Nucleus accumbens (tissue), 56 donors: ENCODE results near the gene LAMA1.

Experiments used
- DNase-seq, 56 donors: peaks; one replicate each; lab custom pipeline; 2025; lab: John Stamatoyannopoulos, UW

The LAMA1 gene

DNA sequence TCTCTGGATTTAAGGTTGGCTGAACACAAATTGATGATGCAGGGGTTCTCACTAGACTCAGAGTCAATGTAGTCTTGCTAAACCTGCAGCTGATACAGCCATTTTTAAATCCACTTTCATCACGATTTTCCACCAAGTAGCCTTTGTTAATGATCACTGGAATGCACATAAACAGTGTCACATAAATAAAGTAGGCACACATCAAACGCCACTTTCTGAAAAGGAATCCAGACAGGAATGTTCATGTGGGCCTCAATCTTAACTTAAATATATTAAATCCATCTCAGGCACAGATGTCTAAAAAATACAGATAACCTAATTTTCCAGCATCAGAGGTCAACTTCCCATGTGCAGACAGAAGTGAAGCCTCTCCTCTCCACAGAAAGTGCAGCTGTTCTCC, 58.3 kb downstream of the LAMA1 start:
- DNase-seq = no peak

DNA sequence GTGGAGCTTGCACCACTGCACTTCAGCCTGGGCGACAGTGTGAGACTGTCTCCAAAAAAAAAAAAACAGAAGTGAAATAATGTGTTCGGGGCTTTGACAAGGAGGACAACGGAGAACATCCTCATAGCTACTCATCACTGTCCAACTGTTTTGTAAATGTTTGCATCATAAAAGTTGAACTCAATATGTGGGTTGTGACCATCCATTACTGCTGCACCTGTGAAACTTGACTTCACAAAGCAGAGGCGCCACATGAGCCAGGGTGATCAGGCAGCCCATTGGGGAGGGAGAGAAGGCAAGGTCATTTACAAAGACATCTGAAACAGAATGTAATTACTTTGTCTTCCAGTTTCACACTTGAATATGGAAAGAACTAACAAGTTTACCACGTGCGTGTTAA, 61.6 kb downstream of the LAMA1 start:
- DNase-seq = no peak

DNA sequence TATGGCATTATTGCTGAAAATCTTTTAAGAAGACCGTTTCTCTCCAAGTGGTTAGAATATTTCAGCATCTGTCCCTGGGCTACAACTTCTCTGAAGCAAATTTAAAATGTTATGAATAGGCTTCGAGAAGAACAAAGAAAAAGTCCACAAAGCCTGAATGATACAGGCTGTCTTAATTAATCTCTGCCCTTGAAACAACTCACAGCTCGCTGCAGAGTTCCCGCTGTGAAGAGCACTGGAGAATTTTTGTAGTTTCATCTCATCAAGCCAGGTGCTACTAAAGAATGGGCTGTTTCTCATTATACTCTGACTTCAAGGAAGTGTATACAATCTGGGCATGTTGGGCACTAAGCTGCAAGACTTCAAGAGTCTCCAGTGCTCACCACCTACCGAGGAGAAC, 67.6 kb downstream of the LAMA1 start:
- DNase-seq = no peak

DNA sequence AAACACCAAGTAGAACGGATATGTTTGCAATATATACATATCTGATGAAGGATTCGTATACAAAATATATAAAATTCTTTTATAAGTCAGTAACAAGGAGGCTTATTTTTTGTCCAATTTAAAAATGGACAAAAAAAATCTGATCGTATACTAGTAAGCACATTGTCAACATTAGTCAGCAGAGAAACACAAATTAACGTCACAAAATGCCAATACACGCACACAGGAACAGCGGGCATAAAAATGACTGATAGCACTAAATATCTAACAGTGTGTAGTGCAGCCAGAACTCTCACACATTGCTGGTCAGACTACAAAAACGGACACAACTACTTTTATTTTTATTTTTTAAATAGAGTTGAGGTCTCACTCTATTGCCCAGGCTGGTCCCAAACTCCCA, 69.5 kb downstream of the LAMA1 start:
- no peak for DNase-seq

DNA sequence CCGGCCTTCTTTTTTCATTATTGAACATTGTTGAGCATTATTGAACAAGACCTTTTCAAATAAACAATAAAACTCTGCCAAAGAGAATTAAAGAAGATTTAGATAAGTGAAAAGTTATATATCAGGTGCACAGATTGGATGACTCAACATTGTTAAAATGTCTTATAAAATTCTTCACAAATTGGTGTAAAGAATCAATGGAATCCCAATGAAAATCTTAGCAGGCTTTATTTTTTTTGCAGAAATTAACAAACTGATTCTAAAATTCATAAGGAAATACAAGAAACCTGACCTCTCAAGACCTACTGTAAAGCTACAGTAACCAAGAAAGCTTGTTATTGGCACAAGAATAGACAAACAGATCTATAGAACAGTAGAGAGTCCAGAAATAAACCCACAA, 70.3 kb downstream of the LAMA1 start:
- no peak for DNase-seq

DNA sequence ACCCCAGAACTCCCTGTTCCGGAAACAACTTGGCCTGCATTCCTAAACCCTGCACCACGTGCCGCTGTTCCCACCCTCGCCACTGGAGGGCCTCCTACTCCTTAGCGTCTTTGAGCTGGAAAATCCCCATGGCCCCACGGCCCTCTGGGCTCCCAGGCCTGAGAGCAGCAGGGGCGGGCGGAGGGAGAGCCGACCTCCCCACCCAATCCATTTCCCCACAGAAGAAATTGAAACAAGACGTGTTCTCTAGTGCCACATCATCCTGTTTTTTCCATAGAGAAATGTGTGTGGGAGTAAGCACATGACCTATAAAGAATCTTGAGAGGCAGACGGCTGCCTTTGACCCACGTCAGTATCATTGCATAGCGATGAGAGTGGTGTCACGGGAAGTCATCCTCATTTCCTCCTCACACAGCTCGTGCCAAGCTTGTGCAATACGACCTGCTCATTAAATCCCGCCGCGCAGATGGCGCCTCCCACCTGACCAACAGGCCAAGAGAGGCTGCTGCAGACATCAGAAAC, 79.2 kb downstream of the LAMA1 start:
- peak in 20 of 56 donors; percentile 1 to 59 (median 9) for DNase-seq

DNA sequence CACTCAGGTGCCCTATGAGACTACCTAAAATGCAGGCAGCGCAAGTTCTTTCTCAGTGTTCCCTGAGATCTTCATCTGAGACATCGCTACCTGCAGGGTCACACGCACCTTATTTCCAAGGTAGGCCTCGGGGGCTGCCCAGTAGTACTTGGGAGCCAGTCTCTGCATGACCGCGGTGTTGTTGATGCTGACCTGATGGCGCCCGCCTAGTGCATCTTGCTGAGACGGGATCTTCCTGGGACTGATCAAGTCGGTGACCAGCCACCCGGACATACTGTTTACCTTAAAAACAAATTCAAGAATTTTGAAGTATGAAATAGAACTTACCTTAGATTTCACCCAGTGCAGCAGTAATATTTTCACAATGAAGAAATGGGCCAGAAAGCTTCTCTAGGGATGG, 80.1 kb downstream of the LAMA1 start:
- no peak for DNase-seq

DNA sequence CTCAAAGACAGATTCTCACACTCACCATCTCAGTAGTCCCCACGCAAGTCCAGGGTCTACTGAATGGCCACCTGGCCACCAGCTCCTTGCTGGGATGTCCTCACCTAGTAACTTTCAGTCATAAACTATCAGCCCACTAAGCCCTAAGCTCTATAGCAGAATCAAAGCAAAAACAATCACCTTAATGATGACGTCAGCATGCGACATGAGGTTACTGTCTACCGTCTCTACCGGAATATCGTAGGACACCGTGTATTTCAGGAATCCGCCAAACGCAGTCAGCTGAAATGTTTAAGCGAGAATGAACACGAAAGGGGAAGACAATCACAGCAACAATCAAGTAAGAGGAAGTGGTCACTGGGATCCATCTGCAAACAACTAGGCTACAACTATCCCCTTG, 81.8 kb downstream of the LAMA1 start:
- DNase-seq = no peak

DNA sequence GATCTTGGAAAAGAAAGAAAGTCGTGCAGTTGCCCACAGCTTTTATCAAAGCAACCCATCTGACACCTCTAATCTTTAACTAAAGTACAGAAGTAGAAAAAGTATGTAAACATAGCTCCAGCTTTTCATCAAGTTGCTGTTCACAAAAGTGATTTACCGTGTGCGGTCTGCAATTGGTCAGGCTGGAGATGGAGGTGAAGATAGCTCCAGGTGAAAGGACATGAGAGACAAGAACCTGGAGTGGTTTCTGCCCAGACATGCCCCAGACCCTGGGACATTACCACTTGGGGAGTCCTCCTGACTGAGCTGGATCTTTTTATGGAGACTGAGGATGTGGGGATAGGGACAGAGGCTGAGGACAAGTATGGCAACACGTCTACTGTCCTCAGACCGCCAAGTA, 82.7 kb downstream of the LAMA1 start:
- no peak for DNase-seq

DNA sequence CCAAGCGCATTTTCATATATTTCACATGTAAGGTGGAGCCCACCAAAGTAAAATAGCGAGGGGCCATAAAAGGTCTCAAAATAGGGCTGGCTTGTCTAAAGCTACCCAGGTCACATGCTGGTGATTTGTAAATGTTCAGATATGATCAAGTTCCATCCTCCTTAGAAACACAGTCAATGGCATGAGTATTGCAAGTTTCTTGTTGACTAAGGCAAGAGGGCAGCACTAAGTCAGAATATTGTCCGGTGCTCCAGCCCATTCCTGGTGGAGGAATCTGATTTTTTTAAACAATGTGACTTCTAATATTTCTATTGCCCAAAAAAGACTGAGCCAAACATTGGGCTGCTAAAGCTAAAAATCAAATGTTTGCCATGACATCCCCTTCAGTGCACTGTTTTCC, 85.1 kb downstream of the LAMA1 start:
- no peak for DNase-seq

DNA sequence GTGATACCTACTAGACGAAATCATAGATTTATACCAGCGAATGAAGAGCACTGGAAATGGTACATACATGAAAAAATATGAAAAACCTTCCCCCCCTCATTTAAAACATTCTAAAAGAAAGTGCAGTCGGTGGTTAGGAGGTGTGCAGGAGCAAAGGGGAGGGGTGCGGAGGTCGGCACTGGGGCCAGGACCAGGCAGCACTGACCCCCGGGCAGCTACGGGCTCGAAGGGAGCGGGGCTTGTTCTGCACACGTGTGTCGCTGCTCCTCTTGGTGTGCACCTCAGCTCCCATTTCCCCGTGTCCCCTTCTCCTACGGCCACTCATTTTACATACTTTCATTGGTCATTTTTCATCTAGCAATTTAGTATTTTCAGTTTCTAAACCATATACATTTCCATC, 89.0 kb downstream of the LAMA1 start:
- DNase-seq = no peak

DNA sequence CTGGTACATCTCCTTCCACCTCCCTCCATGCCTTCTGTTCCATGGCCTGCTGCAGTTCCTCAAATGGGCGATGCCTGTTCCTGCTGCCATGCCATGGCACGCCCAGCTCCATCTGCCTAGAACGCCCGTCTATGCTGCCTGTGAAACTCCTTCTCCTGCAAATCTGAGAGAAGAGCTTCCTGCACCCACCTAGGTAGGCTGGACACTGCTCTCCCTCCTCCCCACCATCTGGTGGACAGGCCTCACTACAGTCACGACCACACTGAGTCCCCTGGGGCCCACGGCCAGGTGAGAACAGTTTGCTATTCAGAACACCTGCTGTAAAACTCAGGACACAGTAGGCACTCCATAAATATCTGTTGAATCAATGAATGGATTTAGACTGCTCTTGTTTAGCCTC, 92.4 kb downstream of the LAMA1 start:
- DNase-seq = no peak

DNA sequence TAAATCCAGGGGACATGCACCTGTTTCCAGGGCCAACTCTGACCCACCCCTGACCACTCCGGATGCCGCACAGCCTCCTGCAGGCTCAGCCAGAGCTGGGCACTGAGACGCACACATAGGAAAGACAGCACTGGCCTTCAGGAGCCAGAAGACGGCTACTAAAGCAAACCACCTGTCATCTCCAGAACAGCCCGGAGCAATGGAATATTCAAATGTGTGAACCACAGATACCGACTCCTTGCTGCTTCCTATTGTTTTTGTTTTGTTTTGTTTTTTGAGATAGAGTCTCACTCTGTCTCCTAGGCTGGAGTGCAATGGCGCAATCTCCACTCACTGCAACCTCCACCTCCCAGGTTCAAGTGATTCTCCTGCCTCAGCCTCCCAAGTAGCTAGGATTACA, 94.0 kb downstream of the LAMA1 start:
- DNase-seq = no peak

DNA sequence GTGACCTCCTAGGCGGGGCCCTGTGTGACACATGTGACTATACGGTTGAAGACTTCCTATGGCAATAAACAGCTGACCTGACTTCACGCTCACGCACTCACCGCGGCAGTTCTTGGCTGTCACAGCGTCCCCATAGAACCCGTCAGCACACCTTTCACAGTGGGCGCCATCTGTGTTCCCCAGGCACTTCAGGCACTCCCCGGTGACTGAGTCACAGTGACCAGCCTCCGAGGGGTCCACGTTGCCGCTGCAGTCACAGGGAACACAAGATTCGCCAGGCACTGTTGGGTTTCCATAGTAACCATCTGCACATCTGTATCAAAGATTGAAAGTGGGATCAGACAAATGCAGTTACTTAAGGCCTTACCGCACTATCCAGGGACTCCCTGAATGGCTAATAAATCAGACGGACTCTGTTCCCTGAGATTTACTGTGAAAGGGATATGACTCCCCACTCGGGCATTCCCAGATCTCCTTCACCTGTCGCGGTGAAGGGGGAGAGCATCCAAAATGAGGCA, 94.5 kb downstream of the LAMA1 start:
- no peak for DNase-seq

DNA sequence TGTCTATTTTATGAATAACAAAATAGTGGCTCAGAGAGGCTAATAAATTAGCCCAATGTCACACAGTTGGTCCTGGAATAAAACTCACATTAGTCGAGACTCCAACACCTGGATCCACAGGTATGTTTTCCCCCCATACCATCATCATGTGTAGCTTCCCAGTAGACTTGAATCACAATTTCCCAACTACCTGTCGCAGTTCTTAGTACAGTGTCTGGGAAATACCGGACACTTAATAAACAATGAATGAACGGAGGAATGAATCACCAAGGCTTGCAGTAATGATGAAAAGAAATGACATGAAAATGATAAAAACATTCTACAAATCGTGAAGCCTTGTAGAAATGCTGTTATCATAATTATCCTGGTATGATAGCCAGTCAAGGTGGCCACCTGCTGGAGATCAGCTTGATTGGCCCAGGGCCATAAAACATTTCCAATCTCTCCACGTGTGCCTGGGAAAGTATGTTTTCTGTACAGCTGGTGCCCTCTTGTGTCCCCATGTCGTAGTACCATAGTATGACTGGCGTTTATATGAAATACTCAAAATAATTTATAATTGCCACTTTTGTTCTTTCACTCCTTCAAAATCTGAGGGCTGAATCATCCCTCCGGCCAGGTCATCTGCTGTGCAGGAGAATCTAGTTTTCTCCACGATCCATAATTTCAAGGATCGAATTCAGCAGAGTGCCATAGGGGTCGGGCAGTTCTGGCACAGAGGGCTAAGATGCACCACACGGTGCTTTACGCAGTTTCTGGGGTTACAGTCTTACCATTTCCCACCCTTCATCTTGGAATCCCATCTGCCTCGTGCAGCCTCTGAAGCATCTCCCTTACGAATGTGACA, 95.4 kb downstream of the LAMA1 start:
- no peak for DNase-seq

DNA sequence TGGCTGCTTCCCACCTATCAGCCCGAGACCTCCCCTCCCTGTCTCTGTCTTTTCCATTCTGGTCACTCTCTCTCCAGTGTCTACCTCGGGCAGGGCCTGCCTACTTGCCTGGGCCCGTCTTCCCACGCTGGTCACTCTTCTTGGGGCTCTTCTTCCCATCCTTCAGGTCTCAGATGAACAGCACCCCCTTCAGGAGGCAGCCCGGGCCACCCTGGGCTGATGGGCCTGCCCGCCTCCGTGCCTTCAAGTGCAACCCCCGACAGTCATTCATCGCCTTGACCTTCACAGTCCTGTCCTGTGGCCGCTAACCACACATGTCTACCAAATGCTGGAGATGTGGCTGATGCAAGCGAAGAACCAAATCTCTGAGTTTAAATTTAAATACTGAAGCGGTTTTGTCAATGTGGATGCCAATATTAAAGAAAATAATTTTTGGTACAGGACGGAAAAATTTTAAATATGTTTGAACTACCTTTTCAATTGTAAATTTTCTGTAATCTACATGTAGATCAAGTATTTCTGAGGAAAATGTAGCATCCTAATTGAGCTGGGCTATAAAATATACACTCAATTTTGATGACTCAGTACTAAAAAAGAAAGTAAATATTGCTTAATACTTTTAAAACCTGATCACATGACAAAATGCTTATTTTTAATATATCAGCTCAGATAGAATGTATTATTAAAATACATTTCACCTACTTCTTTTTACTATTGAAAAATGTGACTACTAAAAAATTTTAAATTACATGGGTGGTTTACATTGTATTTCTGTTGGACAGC, 96.4 kb downstream of the LAMA1 start:
- DNase-seq = no peak

DNA sequence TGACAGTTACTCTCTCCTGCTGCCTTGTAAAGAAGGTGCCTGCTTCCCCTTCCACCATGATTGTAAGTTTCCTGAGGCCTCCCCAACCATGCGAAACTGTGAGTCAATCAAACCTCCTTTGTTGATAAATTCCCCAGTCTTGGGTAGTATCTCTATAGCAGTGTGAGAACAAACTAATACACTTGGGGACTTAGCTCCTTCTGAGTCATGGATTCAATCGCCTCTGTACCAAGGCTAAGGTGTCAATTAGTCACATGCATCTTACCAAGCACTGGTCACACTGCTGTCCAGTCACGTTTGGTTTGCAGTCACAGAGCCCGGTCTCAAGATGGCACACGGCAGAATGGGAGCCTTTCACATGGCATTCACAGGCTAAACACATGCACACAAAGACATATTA, 100.6 kb downstream of the LAMA1 start:
- DNase-seq = no peak

DNA sequence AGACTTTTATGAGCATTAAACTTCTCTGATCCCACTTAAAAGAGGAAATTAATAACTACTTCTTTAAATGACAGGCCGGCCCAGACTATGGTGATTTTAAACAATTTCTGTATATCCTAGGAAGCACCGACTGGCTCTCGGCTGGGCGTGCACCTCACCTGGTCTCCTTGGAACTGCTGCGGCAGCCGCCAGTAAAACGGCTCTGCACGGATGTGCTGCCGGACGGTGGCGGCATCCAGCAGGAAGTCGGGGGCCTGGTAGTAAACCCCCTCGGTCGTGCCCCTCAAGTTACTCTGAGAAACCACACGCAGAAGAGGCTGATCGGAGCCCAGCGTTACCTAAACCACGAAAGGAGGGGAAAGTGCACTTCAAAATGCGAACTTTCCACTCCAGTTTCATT, 106.5 kb downstream of the LAMA1 start:
- DNase-seq = no peak

DNA sequence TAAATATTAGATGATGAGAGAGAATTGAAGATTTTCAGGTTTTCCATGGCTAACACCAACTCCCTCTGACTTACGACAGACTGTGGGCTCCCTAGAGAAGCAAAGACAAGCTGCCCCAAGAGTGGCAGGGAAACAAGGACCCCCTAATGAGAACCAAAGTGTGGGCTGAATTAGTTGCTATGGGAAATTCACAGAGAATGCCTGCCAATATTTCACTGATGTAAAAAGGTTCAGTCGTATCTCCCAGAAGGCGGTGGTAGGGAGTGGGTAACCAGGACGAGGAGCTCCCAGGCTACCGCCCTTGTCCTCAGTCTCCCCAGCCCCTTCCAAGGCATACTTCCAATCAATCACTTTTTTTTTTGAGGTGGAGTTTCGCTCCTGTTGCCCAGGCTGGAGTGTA, 113.6 kb downstream of the LAMA1 start:
- no peak for DNase-seq

DNA sequence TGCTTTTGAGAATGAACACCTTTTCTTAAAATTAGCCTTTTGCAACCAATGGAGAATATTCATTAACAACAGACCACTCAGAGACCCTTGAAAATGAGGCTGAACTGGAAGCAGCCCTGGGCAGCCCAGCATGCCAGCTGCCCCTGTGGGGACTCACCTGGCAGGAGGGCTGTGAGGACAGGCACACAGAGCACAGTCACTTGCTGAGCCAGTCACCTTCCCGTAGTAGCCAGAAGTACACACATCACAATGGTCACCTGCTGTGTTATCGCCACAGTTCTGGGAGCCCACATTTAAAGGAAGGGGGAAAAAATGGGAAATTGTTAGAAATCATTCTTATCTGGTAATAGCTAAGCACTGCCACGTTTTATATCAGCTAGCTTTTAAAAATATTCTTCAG, 115.5 kb downstream of the LAMA1 start:
- DNase-seq = no peak

DNA sequence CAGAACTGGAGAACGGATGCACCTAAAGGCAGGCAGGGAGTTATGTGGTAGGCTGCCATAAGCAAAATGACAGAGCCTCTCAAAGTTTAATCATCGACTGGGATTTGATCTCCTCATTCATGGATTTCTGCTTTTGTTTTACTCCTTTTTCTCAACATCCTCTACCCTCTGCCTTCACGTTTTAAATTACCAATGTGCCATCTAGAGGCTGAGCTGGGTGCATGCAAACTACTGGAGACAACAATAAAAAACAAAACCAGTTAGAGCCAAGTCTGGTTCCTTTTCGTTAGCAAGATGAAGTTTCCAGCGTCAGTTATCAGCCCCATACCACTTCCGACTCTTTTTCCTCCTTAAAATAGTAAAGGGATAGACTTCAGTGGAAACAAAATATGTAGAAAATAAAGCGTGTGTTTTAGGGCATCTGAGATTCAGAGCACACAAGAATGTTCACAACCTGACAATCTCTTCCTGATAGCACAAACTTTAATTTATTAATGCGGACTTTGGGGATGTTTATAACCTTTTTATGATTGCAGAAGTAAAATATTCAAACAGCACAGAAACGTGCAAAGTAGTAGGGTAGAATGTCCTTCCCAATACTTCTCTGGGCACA, 117.0 kb downstream of the LAMA1 start:
- peak in 1 of 56 donors; percentile 2 for DNase-seq
